ENCODE measurements around the gene FAM118B. TPM values are rescaled to one million over a fixed set of nuclear protein-coding genes. Genes with fewer than 3 reads are reported as not detected.
A peak's percentile ranks its signal among the peaks of the same experiment; 100 is the strongest.

The FAM118B gene
- polyA plus RNA-seq, 1 experiment: 36.7 TPM

DNA sequence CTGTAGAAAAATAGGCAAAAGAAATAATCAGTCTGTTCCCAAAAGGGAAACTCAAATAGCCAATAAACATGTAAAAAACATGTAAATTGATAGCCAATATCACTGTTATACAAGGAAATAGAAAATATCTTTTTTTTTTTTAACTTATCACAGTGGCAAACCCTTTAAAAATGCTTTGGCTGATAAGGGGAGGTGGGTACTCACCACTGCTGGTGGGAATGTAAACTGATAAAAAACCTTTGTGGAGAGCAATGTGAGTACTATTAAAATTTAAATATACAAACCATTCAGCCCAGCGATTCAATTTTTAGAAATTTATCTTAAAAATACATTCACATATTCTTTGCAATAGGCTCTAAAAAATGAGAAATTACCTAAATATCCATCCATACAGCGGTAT is 3.7 kb upstream of the FAM118B start:
- Histone ChIP-seq H3K9me3 (ENCODE audit: control insufficient read depth, insufficient read depth, low read length) (no peaks in the 10 kb centered on the region; the same call in 1 of the 2 replicates), H3K27me3 (ENCODE audit: control insufficient read depth, insufficient read depth, low read length) (no peaks in the 10 kb centered on the region), H3K27ac (ENCODE audit: low read depth, low read length) (no peak overlapping the region), H3K4me3 (ENCODE audit: low read depth, low read length) (no peak overlapping the region)
- ChIA-PET CTCF (no interaction called here), POLR2A (no interaction called here)
- TF ChIP-seq, protein P1, sequence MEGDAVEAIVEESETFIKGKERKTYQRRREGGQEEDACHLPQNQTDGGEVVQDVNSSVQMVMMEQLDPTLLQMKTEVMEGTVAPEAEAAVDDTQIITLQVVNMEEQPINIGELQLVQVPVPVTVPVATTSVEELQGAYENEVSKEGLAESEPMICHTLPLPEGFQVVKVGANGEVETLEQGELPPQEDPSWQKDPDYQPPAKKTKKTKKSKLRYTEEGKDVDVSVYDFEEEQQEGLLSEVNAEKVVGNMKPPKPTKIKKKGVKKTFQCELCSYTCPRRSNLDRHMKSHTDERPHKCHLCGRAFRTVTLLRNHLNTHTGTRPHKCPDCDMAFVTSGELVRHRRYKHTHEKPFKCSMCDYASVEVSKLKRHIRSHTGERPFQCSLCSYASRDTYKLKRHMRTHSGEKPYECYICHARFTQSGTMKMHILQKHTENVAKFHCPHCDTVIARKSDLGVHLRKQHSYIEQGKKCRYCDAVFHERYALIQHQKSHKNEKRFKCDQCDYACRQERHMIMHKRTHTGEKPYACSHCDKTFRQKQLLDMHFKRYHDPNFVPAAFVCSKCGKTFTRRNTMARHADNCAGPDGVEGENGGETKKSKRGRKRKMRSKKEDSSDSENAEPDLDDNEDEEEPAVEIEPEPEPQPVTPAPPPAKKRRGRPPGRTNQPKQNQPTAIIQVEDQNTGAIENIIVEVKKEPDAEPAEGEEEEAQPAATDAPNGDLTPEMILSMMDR (IDR thresholded peaks at IDR 0.05; ENCODE audit: low read depth, low read length): no peak
- no peak for DNase-seq (ENCODE audit: low read depth, low spot score)

DNA sequence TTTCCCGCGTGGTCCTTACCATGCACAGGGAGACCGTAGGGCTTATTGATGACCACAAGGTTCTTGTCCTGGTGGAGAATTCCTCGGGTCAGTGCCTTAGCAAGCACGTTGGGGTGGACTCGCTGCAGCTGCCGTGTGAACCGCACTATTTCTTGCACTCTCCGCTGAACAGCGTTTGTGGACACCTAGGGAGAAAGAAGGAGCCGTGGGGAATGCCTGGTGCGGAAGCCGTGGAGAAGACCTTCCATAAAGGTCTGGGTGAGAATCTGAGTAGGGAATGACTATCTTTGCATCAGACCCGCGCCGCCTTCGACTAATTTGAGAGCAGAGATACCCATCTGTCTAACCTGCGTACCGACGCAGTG is 729 bp upstream of the FAM118B start:
- CTCF ChIA-PET: interaction anchor here (0.7 kb wide), 1 partner anchor 10 kb away, joined by 3 read pairs; no protein-coding TSS in a partner anchor
- no peak for DNase-seq (ENCODE audit: low read depth, low spot score)

DNA sequence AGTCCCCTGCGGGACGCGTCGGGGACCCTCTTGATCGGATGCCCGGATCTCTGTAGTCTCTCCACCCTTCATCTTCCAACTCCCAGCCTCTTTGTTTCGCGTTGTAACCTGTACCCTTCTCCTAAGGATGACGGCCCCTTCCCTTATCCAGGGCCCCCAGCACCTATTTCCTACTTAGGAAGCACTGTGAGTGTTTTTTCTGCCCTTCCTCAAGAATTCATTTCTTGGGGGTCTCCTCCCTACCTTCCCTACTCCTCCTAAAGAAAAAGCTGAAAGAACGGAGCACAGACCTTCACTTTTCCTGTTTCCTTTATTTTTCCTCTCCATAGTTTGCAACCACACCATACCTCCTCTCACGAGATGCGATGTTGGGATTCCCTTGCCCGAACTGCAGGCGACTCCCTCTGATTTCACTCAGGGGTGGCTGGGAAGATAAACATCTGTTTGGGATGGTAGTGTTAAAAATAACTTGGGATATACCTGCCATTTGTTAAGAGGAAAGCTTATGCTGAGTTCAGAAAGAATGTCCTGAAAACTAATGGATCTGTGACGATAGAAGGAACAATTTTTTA is 593 bp downstream of the FAM118B start:
- peak overlapping the region; percentile 94 for H3K4me3 ChIP-seq (ENCODE audit: low read depth, low read length)
- TF ChIP-seq, protein P1 (IDR thresholded peaks at IDR 0.05; ENCODE audit: low read depth, low read length): no peak
- POLR2A ChIA-PET: interaction anchor here (0.6 to 1.1 kb wide), 8 partner anchors 10 to 705 kb away, joined by 3 to 11 read pairs (median 3); partner anchors contain the start of genes FOXRED1 and SRPRA
- peak overlapping the region; percentile 42 for H3K27ac ChIP-seq (ENCODE audit: low read depth, low read length)
- H3K27me3 ChIP-seq (ENCODE audit: control insufficient read depth, insufficient read depth, low read length): no peaks in the 10 kb centered on the region
- CTCF ChIA-PET: interaction anchor here (0.5 to 0.6 kb wide), 2 partner anchors 44 to 331 kb away, joined by 3 to 4 read pairs; no protein-coding TSS in a partner anchor
- DNase-seq (ENCODE audit: low read depth, low spot score): no peak
- H3K9me3 ChIP-seq (ENCODE audit: control insufficient read depth, insufficient read depth, low read length): no peaks in the 10 kb centered on the region; the same call in 1 of the 2 replicates

More for the DNA sequence above, 729 bp upstream of the FAM118B start:
- Histone ChIP-seq H3K27ac (ENCODE audit: low read depth, low read length) (no peak overlapping the region), H3K4me3 (ENCODE audit: low read depth, low read length) (peak overlapping the region; percentile 94), H3K9me3 (ENCODE audit: control insufficient read depth, insufficient read depth, low read length) (no peaks in the 10 kb centered on the region; the same call in 1 of the 2 replicates), H3K27me3 (ENCODE audit: control insufficient read depth, insufficient read depth, low read length) (no peaks in the 10 kb centered on the region)
- TF ChIP-seq, protein P1 (IDR thresholded peaks at IDR 0.05; ENCODE audit: low read depth, low read length): no peak
- POLR2A ChIA-PET: interaction anchor here (1.1 kb wide), 1 partner anchor 9 kb away, joined by 6 read pairs; no protein-coding TSS in a partner anchor

DNA sequence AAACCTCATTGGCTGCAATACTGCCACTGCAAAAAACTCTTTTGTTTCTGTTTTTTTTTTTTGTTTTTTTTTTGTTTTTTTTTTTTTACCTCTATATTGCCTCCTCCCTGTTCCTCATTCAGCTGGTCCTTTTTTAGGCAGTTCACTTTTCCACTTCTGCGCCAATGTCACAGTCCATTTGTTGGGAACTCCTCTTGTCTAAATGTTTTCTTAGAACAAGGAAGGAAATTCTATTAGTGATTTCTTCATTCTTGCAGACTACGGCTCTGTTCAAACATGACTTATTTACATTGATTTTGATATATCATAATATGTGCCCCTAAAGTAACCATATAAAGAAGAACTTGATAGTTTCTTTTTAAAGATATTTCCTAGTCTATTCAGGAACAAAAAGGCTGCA is 2.9 kb downstream of the FAM118B start:
- Histone ChIP-seq H3K27me3 (ENCODE audit: control insufficient read depth, insufficient read depth, low read length) (no peaks in the 10 kb centered on the region), H3K27ac (ENCODE audit: low read depth, low read length) (no peak overlapping the region), H3K4me3 (ENCODE audit: low read depth, low read length) (no peak overlapping the region), H3K9me3 (ENCODE audit: control insufficient read depth, insufficient read depth, low read length) (no peaks in the 10 kb centered on the region; the same call in 1 of the 2 replicates)
- ChIA-PET CTCF (no interaction called here), POLR2A (no interaction called here)
- no peak for DNase-seq (ENCODE audit: low read depth, low spot score)
- TF ChIP-seq, protein P1 (IDR thresholded peaks at IDR 0.05; ENCODE audit: low read depth, low read length): no peak

DNA sequence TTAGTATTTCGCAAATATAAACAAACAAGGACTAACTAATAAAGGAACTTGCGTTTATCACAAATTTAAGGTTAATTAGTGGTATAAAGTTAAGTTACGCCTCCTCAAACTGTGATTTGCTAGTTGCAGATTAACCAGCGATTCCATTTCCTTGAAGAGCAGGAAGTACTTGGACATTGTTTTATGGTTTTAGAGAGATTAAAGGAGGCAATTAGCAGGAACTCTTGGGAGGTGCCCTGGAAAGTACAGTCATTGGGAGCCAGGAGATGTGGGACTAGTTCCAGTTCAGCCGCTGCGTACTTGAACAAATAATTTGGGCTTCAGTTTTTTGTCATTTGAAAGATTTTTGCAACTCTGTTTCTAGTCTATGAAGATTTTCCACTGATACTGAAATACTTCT is 3.3 kb downstream of the FAM118B start:
- no peak for DNase-seq (ENCODE audit: low read depth, low spot score)
- TF ChIP-seq, protein P1 (IDR thresholded peaks at IDR 0.05; ENCODE audit: low read depth, low read length): no peak
- no peak overlapping the region for H3K27ac ChIP-seq (ENCODE audit: low read depth, low read length)
- H3K27me3 ChIP-seq (ENCODE audit: control insufficient read depth, insufficient read depth, low read length): no peaks in the 10 kb centered on the region
- no peak overlapping the region for H3K4me3 ChIP-seq (ENCODE audit: low read depth, low read length)
- no peaks in the 10 kb centered on the region; the same call in 1 of the 2 replicates for H3K9me3 ChIP-seq (ENCODE audit: control insufficient read depth, insufficient read depth, low read length)
- ChIA-PET CTCF (no interaction called here), POLR2A (interaction anchor here (0.7 kb wide), 1 partner anchor 156 kb away, joined by 5 read pairs; no protein-coding TSS in a partner anchor)

Measured in AG04450 (cell line).